ENCODE measurements around the gene THOC3.
"Not testable (repeated sequence)": the region's sequence is repeated elsewhere in the genome, so short reads cannot be mapped to it uniquely, and the experiment has no call there.

Gene THOC3, protein sequence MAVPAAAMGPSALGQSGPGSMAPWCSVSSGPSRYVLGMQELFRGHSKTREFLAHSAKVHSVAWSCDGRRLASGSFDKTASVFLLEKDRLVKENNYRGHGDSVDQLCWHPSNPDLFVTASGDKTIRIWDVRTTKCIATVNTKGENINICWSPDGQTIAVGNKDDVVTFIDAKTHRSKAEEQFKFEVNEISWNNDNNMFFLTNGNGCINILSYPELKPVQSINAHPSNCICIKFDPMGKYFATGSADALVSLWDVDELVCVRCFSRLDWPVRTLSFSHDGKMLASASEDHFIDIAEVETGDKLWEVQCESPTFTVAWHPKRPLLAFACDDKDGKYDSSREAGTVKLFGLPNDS

DNA sequence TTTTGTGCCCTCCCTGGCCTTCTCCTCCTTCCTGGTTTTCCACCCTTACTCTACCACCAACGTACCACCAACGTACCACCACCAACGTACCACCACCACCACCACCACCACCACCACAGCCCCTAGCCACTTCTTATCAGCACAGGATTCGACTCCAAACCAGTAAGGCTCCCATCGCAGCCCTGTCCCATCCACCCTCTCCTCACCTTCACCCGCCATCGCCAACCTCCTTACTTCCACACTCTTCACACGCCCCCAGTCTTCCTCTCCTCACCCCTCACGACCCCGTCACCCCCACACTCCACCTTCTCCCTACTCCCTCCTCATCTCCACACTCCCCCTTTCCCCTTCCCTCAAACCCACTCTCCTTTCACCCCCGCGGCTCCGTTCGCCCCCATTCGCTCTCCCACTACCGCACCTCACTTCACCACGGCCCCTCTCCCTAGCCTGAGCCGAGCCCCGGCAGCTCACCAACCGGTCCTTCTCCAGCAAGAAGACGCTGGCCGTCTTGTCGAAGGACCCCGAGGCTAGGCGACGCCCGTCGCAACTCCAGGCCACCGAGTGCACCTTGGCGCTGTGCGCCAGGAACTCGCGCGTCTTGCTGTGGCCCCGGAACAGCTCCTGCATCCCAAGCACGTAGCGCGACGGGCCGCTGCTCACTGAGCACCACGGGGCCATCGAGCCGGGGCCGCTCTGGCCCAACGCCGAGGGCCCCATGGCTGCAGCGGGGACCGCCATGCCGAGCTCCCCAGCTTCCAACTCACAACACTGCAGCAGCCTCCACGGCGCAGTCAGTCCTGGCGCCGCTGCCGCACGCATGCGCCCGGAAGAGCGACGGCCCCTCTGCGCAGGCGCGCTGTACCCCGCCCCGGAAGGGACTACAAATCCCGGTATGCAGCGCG lies at the start of gene THOC3:
TSS of gene THOC3 (minus strand) at position 845 of the 902 bp plus-strand sequence. CDS start at position 738, 107 bp downstream.
- not testable (repeated sequence) for DNase-seq

DNA sequence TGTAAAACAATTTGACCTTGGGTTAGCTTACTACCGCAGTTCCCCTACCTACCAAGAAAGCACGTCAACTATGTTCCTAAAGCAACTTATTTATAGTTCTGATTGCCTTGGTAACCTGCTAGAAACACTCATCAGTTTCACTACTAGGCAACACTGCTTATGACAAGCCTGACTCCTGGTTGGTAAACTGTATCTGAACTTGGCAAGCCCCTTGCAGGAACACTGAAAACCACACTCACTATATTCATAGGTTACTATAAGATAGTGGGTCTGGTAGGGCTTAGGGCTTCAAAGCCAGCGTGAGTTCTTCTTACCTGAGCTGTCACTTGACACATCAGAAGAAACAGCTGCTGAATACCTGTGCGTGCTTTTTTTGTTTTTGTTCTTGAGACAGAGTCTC lies 49.2 kb upstream of the THOC3 start:
- DNase-seq: not testable (repeated sequence)

DNA sequence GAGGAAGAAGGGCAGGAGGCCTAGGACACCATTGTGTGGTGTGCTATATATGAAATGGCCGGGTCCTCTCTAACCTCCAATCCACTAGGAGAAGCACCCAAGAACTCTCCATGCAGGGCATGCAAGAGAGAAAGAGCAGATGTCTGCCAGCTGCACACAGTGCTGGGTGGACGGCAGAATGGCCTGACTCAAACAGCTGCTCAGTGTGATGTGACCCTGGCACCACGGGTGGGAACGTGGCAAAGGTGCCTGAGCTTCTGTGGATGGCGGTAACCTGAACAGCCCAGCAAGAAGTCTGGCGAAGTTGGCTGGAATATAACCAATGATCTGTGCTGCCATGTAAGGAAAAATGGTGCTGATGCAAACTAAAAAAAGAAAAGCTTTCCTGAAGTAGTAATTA lies 46.2 kb upstream of the THOC3 start:
- DNase-seq: not testable (repeated sequence)

DNA sequence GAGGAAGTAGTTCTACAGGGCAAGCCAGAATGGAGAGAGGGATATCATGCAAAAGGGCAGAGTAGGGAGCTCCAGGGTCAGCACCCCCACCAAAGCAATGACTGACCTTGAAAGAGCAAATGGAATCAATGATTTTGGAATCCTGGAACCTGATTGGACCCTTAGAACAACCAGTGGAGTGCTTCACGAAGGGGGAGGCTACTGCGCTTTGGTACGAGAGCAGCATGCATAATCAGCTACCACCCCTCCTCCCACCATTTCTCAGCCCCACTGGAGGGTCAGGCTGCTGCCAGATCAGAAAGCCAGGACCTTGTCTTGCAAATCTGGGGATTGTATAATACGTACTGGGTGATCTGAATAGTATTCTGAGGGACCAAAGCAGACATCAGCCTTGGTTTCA lies 43.0 kb upstream of the THOC3 start:
- not testable (repeated sequence) for DNase-seq

DNA sequence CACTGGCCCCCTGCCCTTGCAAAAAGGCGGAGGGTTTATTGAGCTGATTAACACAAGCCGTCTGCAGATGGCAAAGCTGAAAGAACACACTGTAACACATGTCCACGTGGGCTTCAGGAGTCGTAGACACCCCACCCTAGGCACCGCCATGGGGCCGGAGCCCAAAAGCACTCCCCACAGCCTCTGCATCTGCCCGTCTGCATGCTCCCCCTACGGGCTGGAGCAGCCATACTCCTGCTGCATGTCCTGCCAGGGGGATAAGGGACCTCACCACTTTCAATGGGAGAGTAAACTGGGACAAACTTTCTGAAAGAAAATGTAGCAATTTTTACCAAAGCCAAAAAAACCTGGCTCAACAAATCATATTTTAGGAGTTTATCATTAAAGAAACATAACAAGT lies 42.1 kb upstream of the THOC3 start:
- DNase-seq: not testable (repeated sequence)

DNA sequence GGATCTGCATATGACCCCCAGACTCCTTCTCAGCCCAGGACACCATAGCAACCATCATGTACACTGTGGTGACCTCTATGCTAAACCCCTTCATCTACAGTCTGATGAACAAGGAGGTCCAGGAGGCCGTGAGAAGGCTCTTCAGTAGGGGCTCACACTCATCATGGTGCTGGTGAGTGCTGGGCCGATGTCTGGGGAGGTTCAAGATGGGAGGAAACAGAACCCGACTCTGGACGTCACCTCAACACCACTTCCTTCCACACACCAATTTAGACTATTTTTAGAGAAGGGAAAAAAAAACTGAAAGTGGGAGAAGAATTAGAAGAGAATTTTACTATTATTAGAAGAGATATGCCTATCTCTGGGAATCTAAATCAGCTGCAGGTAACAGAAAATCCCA lies 39.1 kb upstream of the THOC3 start:
- not testable (repeated sequence) for DNase-seq

DNA sequence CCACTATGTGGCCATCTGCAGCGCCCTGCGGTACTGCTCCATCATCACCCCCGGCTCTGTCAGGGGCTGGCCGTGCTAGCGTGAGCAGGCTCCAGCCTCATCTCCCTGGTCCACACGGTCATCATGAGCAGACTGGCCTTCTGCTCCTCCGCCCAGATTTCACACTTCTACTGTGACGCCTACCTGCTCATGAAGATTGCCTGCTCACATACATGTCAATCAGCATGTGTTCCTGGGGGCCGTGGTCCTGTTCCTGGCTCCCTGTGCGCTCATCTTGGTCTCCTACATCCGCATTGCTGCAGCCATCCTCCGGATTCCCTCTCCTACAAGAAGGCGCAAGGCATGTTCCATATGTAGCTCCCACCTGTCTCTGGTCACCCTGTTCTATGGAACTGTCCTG lies 38.7 kb upstream of the THOC3 start:
- not testable (repeated sequence) for DNase-seq

DNA sequence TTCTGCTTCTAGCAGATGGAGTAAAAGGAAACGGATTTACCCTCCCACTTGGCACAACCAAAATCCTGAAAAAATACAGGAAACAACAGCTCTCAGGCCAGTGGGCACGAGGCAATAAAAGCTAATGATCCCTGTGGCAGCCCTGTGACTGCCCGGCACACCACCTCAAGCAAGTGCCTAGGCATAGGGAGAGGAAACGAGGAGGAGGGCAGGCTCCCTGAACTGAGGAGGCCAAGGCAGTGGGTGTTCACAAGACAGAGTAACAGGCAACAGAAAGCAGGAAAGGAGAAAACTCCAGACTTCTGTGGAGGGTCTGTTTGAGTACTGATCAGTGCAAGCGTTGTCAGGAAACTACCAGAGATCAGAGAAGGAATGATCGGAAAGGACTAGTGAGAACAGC lies 29.9 kb upstream of the THOC3 start:
- DNase-seq: not testable (repeated sequence)

DNA sequence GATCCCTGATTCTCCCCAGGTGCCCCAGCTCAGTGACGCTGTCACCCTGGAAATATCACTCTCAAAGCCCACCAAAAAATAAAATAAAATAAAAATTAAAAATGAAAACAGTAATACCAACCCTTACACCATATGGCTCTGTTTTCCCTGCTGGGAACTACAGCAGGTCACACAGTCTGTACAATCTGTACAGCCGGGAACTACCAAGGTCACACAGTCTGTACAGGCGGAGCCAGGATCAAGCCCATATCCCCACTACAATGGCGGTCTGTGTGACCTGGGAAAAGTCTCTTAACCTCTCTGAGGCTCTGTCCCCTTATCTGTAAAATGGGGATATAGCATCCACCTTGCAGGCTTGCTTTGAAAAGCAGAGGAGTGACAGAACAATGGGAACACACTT lies 29.4 kb upstream of the THOC3 start:
- not testable (repeated sequence) for DNase-seq

DNA sequence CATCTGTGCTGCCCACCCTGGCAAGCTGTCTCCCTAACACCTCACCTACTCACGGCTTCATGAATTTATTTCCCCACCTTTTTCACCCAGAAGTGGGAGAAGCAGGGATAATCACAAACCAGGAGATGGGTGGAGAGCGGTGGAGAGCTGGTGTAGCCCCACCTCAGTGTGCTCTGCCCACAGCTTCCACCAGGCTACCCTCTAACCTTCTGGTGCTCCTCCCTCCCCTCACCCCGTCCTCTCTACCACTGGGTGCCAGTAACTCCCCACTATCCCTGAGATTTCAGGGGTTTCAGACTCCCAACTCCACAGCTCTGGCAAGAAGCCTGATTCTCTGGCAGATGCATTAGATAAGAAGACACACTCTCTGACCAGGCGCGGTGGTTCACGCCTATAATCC lies 28.7 kb upstream of the THOC3 start:
- DNase-seq: not testable (repeated sequence)

DNA sequence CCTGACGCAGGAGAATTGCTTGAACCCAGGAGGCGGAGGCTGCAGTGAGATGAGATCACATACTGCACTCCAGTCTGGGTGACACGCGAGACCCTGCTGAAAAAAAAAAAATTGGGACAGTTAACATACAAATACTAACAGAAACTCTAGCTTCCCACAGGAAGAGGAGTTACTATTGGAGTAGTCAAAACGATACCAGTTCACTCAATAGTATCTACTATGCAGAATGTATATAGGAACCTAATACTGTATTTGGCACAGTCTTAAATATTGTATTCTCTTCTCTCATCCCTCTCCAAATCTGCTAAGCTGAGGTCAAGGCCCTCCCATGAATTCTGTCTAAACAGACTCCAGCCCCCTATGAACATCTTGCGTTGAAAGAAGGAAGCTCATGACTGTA lies 27.4 kb upstream of the THOC3 start:
- not testable (repeated sequence) for DNase-seq

DNA sequence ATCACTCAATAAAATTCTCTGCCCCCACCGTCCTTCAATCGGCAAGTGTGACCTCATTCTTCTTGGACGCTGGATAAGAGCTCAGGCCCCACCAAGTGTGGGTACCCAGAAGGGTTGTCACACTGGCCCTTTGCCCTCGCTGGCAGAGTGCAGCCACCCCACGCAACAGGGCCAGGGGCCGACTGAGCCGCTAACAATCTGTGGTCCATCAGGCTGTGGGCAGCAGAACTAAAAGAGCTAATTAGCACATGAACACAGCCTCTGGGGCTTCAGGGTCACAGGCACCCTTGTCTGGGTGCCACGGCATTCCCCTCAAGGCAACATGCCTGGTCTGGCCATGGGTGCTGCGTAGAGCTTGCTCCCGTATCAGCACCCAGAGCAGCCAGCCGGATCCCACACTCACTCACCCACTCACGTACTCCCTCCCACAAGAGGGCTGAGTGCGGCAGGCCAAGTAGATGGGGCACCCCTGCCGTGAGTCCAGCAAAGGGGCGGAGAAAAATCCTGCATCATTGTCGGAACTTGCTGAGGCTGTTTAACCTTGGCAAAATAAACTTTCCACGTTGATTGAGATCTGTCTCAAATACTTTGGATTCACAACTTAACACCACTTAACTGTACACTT lies 11.4 kb upstream of the THOC3 start:
- not testable (repeated sequence) for DNase-seq

DNA sequence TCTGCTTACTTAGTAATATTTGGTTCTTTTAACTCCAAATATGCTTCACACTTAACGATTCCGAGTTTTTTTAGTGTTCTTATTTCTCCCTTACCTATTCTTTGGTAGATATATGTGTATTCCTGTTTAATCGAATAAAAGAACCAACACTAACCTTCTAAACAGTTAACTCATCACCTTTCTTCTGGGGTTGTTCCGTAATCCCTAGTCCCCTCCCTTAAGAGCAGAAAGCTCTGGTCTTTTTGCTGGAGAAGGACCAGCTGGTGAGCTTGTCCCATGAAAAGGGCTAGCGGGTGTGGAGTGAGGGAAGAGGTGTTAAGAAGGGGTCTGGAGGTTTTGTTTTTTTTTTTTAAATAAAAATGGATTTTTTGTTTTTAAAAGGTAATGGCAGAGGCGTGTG lies 266 bp upstream of the THOC3 start:
- not testable (repeated sequence) for DNase-seq

DNA sequence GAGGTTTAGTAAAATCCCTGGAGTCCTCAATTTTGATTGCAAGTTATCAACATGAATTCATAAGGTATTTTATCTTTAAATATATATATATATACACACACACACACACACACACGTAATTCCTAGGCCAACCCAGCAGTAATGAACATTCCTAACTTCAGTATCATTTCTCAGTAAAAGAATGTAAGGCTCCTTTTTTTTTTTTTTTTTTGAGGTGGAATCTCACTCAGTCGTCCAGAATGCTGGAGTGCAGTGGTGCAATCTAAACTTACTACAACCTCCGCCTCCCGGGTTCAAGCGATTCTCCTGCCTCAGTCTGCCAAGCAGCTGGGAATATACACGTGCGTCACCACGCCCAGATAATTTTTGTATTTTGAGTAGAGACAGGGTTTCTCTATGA lies 5.8 kb downstream of the THOC3 start:
- not testable (repeated sequence) for DNase-seq

DNA sequence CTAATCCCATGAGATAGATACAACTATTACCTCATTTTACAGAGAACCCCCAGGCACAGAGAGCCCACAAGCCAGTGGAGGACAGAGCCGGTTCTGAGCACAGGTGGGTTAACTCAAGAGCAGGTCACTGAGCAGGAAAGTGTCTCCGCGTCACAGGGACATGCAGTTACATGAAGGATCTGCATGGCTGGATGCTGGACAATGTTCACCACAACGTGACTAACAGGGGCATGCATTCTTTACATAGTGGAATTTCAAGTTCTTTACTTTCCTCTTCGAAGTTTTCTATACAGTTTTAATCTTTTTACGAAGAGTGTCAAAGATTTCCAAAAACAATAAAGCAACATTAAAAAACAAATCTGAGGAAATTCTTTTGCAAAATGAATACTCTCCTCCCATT lies 7.9 kb downstream of the THOC3 start:
- DNase-seq: not testable (repeated sequence)

DNA sequence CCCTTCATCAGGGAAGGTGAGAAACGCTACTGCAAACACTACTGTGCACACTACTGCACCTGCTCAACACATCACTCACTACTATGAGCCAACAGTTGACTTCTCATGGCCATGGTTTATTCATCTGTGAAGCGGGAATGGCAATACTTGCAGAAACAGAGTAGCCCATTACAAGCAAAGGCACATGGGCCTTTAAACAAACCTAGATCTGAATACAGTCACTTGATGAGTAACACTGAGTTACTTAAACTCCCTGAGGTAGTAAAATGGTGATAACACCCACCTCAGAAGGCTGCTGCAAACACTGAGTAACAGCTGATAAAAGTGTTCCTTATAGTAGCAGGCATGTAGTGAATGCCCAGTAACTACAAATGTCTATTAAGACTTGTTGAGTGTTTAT lies 9.6 kb downstream of the THOC3 start:
- not testable (repeated sequence) for DNase-seq

DNA sequence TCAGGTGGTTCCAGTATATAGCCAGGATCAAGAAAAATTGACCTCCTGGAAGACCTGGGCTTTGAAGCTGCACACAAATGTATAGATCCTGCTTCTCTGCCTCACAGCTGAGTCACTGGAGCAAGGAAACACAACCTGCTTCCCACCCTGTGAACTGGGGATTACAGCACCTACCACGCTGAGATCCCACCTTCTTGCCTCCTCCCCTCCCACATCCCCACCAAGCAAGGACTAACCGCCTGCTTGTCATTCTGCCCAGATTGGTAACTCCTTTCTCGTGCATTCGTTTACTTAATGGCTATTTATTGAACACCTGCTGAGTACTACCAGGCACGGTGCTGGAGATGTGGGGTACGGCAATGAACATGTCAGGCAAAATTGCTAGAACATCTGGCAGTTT lies 14.0 kb downstream of the THOC3 start:
- DNase-seq: not testable (repeated sequence)

DNA sequence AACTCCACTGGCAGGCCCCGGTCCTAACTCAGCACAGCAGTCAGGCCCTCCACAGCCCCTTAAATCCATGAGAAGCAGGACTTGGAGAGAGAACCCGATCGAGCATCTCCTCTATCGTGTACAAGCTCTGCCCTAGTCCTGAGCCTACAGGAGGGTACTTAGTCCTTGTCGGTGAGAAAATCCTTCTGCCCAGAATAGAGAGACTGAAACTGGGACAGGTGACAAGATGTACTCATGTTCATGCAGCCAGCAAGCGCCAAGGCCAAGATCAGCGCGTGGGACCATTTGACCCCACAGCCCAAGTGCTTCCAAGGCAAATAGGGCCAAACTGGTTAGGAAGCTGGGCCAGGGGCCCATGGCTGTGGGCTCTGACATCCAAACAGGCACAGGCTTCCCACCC lies 15.3 kb downstream of the THOC3 start:
- DNase-seq: not testable (repeated sequence)

DNA sequence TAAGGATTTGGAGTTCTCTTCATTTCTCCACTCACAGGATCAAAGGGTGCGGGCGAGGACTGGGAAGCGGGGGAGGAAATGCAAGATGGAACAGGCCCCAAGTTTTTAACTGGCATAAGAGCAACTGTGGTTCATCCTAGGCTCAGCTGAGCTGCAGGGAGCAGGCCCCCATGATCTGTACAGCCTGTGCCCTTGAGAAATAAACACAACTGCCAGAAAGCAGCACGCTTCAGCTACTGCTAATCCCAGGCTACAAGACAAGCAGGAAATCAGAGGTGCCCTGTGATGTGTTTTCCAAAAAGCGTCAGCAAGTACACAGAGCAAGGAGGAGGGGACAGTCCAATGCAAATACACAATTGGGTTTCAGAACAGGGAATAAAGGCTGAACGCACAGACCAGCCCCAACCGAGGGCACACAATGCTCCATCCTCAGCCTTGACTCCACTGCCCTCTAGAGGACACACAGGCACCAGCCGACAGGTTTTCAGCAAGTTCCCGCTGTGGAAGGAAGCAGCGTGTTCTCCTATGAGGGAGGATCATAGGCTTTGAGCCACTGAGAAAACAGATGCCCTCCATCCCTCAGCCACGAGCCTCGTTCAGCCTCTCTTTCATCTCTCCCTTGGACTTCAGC lies 16.7 kb downstream of the THOC3 start:
- DNase-seq: not testable (repeated sequence)

DNA sequence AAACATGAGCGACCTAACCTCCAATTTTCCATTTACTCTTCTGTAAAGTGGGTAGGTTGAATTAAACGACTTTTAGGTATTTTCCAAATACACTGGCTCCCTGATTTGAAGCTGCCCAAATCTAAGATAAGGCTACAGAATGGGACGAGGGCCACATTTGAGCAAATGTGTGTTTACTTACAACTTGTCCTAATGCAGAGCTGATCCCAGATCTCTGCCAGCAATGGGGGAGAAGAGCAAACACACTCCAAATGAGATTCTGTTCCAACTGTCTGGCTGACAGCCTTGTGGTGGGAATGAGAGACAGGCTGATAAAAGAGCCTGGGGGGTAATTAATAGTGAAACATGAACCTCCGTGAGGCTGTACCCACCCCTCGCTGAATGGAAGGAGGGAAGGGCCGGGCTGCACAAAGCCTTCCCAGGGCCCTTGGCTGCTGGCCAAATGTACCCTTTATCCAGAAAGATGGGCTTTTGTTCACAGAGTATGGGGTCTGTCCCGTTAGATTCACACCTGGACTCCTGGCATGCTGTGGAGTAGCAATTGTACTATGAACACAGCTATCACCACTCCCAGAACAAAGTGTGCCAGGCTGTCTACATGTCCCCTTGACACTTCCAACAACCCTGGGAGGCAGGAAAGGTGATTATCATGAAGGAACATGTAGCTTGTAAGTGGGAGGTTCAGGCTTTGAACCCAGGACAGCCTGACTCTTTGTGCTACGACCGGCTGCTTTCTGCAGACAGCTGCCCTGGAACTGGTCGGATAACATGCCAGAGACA lies 19.6 kb downstream of the THOC3 start:
- DNase-seq: not testable (repeated sequence)

DNA sequence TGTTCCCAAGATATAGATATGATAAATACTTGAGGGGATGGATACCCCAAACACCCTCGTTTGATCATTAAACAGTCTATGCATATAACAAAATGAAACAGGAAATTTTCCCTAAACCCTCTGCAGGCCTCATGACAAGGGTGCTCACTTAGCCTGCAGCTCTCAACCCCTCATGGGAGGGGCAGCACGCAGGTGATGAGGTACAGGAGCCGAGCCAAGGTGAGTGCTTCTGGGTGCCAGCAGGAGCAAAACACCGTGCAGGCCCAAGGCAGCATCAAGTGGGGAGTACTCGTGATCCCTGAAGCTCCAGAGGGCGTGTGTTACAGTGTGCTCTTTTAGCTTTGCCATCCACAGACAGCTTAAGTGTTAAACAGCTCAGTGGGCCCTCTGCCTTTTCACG lies 24.9 kb downstream of the THOC3 start:
- DNase-seq: not testable (repeated sequence)

DNA sequence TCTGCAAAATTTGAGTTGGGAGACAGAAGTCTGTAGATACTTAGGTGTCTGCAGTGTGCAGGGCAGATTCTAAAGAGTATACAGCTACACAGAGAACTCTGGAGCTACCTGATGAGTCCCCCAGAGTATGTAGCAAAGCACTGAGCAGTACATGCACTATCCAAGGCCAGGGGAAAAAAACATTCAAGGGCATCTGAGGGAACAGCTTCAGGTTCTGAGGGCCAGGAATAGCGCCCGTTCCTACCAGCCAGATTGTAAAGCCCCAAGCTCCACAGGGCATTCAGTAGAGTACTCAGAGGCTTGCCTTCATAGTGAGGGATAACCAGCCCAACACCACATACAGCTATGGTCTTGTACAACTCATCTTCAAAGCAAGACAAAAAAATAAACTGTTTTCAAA lies 27.5 kb downstream of the THOC3 start:
- not testable (repeated sequence) for DNase-seq

Measured in NCI-H510A treated with DMSO at 0.1 percent for 48 hours (cell line).